GM19438 (cell line): ENCODE data around the gene UTP11.

ENCODE experiments used
- ATAC-seq: cut with Tn5 transposase; IDR thresholded peaks from one replicate; pipeline ENCODE4 v1.9.1; 2021; ENCODE audit warnings: low read depth; ENCODE audit not compliant: unreplicated experiment

The UTP11 gene

DNA sequence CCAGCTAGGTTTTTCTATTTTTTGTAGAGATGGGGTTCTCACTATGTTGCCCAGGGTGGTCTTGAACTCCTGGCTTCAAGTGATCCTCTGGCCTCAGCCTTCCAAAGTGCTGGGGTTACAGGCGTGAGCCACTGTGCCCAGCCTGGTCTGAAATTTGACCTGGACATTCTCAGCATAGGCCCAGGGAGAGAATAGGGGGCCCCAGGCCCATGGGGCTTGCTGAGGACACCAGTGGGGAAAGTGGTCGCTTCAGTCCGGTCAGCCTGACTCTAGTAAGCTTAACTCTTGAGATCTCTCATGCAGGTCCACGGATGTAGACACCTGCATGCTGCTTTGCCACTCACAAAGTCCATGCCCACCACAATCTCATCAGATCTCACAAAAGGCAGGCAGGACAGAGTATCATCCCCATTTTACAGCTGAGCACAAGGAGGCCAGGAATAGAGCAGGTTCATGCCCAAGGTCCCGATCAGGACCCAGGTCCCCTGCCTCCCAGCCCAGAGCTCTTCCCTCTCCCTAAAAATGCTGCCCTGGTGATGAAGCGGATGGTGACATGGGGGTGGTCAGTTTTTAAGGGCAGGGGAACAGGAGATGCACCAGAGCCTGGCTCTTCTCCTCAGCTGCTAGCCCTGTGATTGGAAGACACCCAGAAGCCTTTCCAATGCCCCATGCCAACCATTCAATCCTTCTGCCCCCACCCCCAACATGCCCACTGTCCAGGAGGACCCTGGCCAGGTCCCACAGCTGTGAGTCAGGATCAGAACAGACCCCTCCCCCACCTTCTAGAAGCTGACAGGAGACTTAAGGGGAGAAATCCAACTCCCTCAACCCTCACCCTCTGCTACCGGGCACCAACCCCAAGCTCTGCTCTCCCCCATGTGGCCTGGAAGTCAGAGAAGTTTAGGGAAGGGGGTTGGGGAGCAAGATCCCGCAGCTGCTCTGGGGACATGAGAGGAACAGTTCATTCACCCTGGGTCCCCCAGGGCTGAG is 9.0 kb upstream of the UTP11 start:
- ATAC-seq = no peak

DNA sequence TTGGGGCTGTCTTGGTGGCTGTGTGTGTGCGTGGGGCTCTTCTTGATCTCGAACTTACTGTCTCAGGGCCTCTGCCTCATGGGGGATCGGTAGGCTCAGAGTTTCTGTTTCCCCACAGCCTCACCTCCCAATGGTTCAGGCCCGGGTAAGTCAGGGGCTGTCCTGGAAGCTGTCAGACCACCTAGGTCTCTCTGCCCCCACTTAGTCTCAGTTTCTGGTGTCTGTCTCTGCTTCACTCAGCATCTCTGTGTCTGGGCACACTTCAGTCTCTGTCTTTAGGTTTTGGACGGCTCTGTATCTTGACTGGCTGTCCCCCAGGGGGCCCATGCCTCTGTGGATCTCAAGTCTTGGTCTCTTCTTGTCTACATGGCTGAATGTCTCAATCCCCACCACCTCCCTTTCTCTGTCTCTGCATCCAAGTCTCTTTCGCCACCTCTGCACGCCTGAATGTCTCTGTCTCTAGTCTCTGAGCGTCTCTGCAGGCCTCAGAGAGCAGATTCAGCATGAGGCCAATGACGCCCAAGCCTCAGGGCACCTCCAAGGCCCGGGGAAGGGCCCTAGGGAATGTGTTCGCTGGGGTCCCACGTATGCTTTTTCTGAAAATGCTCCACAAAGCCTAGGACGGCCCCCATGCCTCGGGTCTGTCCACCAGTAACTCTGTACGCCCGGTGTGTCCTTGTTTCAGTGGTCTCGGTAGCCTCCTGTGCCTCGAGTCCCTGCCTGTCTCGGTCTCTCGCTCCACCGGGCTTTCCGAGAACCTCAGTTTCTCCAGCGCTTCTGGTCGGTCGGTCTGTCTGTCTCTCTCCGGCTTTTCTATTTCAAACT is 8.0 kb upstream of the UTP11 start:
- ATAC-seq = no peak

DNA sequence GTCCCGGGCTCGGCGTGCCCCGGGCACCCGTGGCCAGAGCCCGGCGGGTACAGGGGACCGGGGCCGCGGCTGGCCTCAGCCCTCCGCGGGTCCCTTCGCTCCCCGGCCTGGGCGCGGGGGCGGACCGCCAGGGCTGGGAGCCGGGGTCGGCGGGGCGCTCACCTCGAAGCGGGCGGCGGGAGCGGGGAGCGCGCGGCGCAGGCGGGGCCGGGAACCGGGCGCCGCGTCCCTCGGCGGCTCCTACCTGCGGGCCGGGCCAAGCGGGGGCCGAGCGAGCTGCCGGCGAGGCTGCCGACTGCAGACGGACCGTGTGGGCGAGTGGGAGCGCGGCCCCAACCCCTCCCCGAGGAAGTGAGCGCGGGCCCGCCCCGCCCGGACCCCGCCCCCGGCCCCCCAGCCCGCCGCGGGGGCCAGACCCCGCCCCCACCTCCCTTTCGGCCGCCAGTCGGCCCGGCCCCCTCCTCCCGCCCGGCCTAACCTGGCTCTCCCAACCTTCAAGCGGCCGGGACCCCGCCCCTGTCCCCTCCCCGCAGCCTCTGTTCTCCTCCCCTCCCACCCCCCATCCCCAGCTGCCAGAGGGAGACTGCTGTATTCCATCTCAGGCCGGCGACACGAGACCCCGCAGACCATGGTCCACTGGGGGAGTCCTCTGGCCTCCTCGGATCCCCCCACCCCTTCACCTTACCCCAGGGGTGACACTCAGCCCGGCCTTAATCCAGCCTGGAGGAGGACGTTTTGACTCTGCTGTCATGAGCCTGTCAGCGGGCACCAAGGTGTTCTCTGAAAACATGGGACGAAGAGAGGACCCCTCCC is 7.1 kb upstream of the UTP11 start, which contains the start of gene FHL3:
TSS of gene FHL3 (minus strand) at position 320 of the 813 bp plus-strand sequence. CDS start 6,102 bp downstream, outside the sequence.
- ATAC-seq = no peak

DNA sequence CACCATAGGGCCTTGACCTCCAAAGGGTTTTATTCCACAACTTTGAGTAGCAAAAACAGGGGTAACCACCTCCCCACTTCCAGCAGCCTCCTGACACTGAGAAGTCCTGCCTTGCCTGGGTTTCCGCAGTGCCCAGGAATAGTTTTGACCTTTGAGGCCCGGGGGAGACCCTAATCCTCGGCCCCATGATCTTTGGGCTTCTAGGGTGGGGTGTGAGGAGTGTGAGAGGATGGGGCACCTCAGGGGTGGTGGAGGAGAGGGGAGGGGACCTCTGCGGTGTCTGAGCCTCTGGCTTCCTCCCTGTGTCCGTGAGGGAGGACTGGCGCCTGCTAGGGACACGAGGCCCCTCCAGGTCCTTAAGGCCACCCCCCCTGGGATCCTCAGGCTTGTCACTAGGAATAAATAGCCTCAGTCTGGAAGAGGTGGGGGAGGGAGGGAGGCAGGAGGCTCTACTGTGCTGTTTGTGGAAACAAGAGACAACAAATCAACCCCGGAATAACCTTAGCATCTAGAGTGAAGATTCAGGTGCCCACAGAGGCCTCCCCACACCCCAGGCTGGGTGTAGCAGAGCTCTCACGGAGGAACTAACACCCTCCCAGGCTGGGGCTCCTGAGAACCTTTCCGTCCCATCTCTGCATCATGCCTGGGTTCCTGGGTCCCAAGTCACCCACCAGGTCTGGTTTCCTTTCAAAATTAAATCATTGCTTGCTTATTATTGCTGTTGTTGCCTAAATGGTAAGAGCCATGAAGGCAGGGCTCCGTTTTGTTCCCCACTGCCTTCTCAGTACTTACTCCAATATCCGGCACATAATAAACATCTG is 6.3 kb upstream of the UTP11 start:
- ATAC-seq = no peak

DNA sequence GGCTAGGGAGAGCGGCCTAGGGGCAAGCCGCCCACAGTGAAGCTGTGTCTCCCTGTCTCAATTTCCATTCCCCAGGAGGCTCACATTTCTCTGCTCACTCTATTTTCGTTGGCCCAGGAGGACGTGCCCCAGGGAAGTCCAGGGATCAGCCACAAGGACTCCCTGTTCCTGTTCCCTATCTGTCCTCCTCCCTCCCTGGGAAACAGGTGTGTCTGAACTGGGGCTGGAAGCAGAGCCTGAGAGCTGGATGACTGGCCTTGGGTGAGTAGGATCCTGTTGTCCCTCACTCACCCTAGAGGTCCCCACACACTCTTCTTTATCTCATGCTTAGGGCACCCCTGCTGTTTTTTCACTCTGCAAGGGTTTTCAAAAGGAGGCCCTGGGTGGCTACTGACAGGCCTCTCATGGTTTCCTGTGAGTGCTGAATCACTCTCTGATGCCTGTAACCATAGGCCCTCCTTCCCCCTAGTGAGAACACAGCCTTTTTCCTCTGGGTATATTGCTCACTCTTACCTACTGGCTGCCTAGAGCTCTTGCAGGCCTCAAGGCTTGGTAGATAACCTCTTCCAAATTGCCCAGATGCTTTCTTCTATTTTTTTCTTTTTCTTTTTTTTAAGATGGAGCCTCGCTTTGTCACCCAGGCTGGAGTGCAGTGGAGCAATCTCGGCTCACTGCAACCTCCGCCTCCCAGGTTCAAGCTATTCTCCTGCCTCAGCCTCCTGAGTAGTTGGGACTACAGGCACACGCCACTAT is 3.3 kb upstream of the UTP11 start:
- ATAC-seq = no peak

DNA sequence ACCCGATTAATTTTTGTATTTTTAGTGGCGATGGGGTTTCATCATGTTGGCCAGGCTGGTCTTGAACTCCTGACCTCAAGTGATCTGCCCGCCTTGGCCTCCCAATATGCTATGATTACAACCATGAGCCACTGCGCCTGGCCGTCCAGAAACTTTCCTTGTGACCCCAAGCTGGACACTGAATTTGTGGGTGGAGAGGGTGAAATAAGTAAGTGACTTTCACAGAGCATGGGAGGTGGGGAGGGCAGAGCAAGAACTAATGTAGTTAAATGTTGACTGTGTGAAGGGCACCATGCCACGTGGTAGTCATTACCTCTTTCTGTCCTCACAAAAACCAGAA is 2.7 kb upstream of the UTP11 start:
- ATAC-seq = no peak

DNA sequence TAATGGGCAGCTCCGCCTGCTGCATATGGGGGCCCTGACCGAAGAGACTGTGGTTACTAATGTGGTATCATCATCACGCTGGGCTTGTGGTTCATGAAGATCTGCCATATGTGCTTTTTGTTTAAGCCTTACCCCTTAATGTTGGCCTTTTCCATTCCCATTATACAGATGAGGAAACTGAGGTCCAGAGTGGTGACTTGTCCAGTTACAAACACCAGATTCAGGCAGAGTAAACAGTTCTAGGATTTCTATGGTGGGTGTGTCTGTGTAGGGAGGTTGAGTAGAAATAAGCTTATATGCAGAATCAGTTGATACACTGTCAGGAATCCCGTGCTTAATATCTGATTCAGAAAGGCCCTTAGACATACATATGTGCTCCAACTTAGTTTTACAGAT is 691 bp downstream of the UTP11 start:
- ATAC-seq = no peak

DNA sequence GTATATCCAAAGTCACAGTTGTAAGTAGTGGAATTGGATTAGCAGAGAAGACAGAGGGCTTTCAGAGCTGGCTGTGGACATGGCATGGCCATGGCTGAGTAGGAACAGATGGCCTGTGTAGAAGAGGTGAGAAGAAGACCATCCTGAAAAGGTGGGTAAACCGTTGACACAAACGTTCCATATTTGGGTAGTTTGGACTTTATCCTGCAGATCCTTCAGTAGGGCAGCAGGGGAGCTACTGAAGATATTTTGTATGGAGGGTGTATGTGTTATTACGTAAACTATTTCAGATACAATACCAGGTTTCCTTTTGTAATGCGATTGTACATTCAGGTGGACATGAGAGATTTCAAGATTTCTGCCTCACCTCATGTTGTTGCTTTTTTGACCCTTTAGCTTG is 1.6 kb downstream of the UTP11 start:
- ATAC-seq = no peak

DNA sequence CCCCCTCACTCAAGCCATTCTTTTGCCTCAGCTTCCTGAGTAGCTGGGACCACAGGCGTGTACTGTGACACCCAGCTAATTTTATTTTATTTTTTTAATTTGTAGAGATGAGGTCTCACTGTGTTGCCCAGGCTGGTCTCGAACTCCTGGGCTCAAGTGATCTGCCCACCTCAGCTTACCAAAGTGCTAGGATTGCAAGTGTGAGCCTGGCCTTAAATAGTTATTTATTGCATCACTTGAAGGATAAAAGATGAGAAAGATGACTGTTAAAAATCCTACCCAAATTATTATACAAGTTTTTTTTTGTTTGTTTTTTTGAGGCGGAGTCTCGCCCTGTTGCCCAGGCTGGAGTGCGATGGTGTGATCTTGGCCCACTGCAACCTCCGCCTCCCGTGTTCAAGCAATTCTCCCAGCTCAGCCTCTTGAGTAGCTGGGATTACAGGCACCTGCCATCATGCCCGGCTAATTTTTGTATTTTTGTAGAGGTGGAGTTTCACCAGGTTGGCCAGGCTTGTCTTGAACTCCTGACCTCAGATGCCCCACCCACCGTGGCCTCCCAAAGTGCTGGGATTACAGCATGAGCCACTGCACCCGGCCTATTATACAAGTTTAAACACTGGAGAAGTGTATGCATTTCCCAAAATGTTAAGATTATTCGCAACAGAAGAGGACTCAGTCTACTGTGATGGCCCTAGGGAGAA is 2.3 kb downstream of the UTP11 start:
- ATAC-seq = no peak

DNA sequence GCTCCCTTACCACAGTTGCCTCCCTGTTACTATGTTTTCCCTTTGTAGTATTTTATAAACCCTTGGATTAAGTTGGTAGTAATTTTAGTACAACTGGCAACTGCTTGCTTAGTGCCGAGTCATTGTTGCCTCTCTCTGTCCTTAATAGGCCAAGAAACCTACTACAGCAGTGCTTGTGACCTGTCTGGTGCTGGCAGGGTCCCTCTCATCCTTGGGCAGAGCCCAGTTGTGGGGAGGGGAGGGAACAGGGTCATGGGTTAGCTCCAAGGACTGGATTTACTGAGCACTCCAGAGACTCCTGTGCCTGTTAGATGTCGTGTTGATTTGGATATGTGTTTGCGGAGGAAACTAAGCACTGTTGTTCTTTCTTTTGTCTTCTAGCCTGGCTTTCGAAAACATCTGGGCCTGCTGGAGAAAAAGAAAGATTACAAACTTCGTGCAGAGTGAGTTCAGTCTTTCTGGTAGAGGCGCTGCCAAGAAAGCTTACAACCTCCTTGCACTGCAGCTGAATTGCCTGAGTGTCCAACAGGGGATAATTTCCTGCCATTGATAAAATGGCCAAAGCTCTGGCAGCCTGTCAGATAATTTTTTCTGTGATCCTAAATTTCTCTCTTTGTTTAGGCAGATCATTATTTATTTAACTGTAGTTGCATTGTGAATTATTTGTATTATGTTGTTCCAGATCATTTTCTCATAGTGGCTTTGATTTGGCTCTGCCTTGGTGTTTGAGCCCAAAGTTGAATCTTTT is 3.6 kb downstream of the UTP11 start:
- ATAC-seq = no peak

DNA sequence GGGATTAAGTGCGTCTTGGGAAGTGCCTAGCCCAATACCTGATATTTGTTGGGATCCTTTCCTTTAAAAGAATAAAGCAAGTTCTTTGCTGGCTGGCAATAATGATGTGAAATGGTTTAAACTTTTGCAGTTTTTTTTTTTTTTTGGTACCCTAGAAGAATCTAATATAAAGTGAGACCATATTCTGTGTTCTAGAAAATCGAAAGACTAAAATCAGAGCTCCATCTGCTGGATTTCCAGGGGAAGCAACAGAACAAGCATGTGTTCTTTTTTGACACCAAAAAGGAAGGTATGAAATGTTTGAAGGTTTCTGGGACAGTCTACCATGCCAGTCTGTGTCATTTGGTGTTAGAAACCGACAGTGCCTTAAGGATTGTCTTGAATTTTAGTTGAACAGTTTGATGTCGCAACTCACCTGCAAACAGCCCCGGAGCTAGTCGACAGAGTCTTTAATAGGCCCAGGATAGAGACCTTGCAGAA is 6.4 kb downstream of the UTP11 start:
- ATAC-seq = no peak

DNA sequence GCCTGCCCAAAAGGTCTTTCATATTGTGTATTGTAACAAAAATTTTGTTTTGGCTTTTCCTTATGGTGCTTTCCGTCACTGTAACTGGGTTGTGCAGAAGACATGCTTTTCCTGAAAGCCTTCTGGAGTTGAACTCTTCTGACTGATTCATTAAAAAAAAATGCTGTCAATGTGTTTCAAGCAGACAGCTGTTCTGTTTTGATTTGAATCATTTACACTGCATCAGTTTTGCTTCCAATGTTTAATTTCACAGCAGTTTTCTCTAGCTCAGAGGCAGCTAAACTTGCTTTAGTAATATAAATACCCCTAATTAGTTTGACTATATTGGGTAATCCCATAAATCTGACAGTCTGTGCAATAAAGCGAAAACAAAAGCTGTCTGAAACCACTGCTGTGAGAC is 7.9 kb downstream of the UTP11 start:
- ATAC-seq = no peak

DNA sequence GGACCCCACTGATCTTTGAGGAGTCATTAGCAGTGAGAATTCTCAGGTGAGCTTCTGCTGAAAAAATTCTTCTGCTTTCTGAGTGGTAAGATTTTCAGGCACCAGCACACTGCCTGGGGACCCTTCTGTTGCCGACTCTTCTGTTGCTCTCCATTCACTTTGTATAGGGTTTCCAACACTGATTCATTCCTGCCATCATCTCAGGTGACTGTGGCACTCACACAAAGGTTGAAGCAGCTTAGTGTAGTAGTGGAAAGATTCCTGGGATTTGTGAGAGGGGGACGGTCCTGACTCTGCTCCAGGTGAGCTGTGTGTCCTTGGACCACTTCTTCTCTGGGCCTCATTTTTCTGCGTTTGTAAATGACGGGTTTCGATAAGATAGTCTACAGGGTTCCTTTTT is 9.4 kb downstream of the UTP11 start:
- ATAC-seq = no peak

DNA sequence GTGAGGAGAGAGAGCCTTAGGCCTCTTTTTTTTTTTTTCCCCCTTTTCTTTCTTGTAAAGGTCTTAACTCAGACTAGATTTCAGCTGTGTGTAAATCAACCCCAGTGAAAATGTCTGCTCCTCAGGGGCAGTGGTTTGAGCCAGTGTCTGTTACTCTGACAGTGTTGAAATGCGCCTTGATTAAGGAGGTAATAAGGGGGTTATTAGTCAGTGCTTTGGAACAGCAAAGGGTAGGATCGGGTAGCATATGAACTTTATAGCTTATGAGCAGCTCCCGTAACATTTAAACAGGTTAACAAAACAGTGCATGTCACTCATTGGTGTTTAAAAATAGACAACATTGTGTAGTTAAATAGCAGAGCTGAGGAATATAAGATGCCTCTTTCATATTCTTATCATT is 10.3 kb downstream of the UTP11 start:
- ATAC-seq = no peak

DNA sequence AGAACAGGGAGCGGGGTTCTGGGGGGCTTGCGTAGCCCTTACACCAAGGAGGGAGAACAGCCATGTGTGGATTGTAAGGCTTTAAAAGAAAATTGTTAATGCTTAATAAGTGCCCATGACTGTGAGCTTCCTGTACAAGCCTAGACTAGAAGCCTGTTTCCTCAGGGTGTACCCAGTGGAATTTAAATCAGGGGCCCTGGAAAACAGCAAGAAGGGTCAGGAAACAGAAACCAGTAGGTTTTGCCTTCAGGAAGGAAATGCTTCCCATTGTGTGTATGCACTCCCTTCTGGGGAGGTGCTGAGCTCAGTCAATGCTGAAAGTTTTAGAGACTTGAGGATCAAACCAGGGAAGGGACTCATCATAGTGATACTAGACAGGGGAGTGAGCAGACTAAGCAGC is 12.7 kb downstream of the UTP11 start:
- ATAC-seq = no peak

DNA sequence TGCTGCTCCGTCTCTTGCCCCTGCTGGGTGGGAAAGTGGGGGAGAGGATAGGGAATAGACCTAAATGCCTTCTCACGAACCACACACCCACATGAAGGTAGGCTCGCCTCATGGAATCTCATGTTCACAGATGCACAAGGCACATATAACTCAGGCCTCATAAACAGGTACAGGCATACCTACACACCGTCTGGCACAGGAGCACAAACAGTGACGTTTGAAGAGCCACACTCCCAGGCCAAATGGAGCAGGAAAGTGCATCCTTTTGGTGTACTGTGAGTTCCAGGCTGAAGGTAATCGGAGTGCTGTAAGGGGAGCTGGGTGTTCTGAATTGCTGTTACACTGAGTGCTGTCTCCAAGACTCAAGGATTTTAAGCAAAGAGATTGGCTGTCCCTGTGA is 13.1 kb downstream of the UTP11 start:
- ATAC-seq = no peak

DNA sequence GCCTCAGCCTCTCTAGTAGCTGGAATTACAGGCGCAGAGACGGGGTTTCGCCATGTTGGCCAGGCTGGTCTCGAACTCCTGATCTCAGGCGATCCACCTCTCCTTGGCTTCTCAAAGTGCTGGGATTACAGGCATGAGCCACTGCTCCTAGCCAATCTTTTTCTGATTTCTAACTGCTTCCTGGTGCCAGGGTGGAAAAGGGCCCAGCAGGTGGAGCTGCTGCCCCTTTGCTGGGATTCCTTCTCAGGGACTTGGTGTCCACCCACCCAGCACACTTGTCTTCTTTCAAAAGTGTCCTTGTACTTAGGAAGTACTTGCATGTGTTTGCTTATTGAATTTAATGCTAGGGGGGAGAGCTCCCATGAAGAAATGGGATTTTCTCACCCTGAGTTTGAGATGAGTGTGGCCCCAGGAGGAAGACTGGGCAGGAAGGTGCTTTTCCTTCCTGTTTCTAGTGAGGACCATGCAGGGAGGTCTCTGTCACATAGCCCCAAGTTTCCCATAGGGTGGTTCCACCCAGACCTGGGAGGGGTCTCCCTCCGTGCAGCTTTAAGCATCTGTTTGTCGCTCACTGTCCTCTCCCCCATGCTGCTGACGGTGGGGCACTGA is 14.2 kb downstream of the UTP11 start:
- no peak for ATAC-seq
